Stimulated activated CD8-positive, alpha-beta memory T cell treated with anti-CD3 and anti-CD28 coated beads, Interleukin-4, amount 100 ng/mL, for 4 hours (primary cell): Measurements from ENCODE around the gene KIAA1549.

ENCODE experiments used
- DNase-seq, 2 donors: peaks; one replicate each; pipeline ENCODE4 v3.0.0-alpha.2; 2020; ENCODE audit warnings: low read depth in 2 of 2, low spot score in 1 of 2

Gene KIAA1549

GRCh38 chr7:138886501-138886917 is 94.7 kb downstream of the KIAA1549 start:
- DNase-seq: peak in 1 of 2 donors; percentile 14

- DNase-seq: no peak
Observed at GRCh38 chr7:138885383-138886147, 95.6 kb downstream of the KIAA1549 start.

GRCh38 chr7:138882249-138882648 is 98.9 kb downstream of the KIAA1549 start:
- no peak for DNase-seq

- DNase-seq: no peak
Observed at GRCh38 chr7:138881579-138882188, 99.5 kb downstream of the KIAA1549 start.

DNA sequence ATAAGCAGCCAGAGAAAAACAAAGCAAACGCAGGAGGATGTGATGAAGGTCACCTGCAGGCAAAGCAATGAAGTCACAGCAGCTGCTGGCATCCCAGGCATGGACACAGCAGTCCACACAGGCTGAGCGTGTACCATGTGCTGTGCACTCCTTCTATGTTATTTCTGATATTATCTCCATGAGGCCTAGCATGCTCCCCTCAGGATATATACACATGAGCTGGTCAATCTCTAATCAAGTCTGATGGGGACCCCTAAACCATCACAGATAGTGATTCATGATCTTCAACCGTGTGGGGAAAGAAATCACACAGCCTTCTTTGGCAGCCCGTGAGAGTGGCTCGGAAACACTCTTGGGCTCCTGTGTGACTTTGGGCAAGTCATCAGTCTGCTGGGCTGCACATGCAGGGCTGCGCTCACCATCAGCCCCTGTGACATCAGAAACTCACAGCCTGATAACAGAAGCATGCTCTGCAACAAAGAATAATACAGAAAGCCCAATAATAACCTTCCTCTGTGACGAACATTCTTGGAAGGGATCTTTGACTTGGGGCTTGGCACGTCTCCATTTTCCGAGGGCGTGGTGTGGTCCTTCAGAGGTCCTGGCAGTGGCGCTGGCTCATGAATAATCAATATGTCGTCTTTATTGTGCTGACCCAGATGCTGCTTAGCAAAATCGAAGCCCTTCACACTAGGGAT is 100.2 kb downstream of the KIAA1549 start:
- no peak for DNase-seq

GRCh38 chr7:138879356-138879755 is 101.8 kb downstream of the KIAA1549 start:
- no peak for DNase-seq

- DNase-seq: no peak
Observed at GRCh38 chr7:138878856-138879255, 102.3 kb downstream of the KIAA1549 start.

- no peak for DNase-seq
Observed at GRCh38 chr7:138878051-138878450, 103.1 kb downstream of the KIAA1549 start.

DNA sequence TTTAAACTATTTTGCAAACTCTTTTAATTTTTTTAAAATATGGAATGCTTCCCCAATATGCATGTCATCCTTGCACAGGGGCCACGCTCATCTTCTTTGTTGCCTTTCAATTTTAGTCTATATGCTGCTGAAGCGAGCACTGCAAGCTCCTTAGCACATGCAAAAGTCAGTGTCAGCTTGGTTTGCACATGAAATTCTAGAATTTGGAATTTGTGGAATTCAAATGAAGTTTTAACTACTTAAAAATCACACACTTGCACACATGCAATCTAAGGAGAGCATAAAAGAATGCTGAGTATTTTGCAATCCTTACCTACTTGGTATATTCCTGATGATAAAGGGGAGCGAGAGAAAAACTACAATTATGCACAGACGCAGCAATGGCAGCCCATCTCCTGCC is 104.9 kb downstream of the KIAA1549 start:
- DNase-seq: no peak

- peak; percentile 31 to 48 for DNase-seq
Observed at GRCh38 chr7:138875794-138876193, 105.4 kb downstream of the KIAA1549 start.

DNA sequence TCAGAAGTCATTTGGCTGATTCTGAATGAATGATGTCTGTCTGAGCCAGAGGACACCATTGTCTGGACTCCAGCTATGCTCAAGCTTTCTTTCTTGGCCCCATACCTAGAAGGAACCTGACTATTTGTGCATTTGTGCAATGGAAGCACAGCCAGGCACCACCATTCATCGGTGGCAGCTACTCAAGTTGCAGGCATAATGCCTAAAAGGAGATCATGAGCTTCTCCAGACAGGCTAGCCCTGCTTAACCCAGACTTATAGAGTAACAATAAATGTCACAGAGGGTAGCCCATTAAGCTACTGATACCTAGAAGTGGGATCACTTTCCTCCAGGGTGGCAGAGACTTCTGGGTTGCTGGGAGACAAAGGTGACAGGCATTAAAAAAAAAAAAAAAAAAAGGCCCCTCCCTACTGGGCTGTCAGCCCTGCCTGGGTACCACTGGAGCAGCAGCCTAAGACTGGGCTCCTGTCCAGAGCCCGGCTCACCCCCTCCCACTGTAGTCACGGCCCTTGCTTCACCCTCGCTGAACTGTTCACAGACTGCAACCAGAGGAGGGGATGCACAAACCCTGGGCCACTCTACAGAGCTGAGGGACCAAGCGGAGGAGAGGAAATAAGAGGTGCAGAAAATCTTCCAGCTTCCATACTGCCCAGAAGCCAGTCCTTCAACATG is 107.8 kb downstream of the KIAA1549 start:
- DNase-seq: no peak

DNA sequence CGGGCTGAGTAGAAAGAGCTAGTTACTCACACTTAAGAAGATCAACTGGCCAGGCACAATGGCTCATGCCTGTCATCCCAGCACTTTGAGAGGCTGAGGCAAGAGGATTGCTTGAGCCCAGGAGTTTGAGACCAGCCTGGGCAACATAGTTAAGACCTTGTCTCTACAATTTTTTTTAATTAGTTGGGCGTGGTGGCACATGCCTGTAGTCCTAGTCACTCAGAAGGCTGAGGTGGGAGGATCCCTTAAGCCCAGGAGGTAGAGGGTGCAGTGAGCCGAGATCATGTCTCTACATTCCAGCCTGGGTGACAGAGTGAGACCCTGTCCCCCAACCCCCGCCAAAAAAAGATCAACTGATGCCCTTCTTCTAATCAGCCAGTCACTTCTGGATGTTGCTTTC is 108.6 kb downstream of the KIAA1549 start:
- no peak for DNase-seq

- no peak for DNase-seq
Observed at GRCh38 chr7:138871814-138872090, 109.4 kb downstream of the KIAA1549 start.

DNA sequence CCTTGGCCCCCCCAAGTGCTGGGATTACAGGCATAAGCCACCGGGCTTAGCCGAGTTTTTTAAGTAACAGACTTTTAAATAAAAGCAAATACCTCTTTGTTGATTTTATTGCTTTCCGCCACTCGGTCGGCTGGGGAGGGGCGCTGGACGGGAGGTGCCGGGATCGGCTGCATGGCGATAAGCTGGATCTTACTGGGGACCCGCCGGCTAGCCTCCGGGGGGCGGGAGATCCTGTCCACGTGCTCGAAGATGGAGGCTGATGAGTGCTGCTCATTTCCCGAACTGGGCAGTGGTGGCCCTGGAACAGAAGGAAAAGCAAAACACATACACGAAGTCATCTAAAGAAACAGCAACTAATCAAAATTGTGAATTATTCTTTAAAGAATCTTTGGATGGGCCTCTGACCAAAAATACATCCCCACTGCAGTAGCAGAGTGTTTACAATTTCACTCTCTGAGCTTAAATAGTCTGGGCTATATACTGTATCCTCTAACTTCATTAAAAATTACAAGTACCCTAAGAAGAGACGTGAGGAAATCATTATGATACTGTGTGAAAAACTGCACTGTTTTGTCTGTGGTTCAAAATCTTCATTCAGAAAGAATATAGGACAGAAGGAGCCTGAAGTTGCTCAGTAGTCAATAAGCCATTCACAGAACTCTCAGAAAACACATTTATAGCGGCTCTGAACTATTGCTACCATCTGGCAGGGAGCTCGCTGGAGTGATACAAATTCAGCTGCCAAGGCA is 110.0 kb downstream of the KIAA1549 start:
- no peak for DNase-seq

DNA sequence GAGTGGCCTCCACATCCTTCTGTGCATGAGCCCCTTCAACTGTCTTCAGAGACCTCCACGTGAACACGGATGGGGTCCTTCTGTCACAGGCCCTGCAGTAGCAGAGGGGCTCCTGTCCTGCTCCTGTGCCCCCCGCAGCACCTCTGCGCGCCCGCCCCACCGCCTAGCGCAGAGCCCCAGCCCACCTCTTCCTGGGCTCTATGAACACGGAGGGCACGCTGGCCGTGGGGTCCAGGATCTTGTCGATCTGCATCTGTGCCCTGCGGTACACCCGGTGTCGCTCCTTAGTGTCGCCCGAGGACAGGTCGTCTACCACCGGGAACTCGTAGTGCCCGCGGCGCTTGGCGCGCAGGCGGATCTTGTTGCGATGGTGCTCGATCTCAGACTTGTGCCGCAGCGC is 111.8 kb downstream of the KIAA1549 start:
- no peak for DNase-seq

GRCh38 chr7:138868711-138869110 is 112.5 kb downstream of the KIAA1549 start:
- DNase-seq: no peak

DNA sequence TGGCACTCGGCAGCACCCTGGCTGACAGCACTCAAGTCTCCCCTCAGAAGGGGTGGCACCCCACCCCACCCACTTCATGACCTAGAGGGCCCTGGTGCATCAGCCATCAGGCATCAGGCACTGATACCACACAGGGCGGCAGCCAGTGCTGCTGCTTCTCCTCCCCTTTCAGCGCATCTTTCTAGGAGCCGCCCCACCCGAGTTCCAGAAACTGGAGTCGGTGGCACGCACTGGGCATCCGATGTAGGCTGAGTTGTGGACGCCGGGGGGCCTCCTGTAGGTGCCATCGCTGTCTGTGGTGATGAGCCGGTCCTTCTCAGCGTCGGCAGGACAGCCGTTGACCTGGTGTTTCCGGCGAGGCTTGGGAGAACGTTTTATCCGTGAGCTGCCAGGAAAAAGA is 113.4 kb downstream of the KIAA1549 start:
- no peak for DNase-seq

- no peak for DNase-seq
Observed at GRCh38 chr7:138866353-138866752, 114.8 kb downstream of the KIAA1549 start.

DNA sequence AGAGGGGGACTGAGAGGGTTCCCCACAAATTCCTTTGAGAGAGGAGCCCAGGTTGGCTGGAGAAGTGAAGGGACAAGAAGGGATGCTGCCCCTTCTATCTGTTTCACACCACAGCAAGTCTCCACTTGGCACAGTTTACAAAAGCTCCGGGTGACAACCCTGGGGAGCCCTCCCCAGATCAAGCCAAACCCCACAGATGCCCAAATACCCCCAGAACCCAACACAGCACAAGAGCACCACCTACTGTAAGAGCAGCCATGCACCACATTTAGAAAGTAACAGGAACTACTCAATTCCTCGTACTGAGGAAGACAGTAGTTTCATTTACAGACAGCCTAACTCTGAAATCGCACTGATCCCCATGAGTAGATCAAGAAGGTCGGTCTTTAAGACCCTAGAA is 115.3 kb downstream of the KIAA1549 start:
- DNase-seq: peak in 1 of 2 donors; percentile 8

- no peak for DNase-seq
Observed at GRCh38 chr7:138864667-138865066, 116.5 kb downstream of the KIAA1549 start.

DNA sequence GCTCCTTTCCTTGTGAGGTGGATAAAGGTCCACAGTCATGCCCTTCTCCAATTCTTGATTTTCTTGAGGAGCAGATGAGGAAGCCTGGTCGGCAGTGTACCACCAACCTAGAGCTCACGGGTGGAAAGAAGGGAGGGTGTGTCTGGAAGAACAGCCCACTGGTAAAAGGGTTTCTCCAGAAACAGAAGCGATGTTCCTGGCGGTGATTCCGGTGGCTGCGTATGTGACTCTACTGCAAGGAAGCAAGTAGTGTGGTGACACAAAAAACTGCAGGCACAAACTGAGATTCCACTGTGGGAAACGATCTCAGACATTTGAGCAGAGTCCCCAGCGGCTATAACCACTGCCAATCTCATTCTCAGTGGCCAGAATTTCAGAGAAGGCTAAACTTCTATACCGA is 117.3 kb downstream of the KIAA1549 start:
- no peak for DNase-seq
